GM20000 (cell line): Measurements from ENCODE around the gene DIP2C.

Experiments
- DNase-seq: peaks from one replicate; pipeline ENCODE4 v3.0.0; 2012; ENCODE audit warnings: low spot score
- TF ChIP-seq, protein P1 (sequence below): IDR thresholded peaks from 2 replicates; pipeline ENCODE4 v1.5.1; 2012; ENCODE audit warnings: mild to moderate bottlenecking, control low read depth; ENCODE audit errors: extremely low read depth, missing control alignments

The DIP2C gene

DNA sequence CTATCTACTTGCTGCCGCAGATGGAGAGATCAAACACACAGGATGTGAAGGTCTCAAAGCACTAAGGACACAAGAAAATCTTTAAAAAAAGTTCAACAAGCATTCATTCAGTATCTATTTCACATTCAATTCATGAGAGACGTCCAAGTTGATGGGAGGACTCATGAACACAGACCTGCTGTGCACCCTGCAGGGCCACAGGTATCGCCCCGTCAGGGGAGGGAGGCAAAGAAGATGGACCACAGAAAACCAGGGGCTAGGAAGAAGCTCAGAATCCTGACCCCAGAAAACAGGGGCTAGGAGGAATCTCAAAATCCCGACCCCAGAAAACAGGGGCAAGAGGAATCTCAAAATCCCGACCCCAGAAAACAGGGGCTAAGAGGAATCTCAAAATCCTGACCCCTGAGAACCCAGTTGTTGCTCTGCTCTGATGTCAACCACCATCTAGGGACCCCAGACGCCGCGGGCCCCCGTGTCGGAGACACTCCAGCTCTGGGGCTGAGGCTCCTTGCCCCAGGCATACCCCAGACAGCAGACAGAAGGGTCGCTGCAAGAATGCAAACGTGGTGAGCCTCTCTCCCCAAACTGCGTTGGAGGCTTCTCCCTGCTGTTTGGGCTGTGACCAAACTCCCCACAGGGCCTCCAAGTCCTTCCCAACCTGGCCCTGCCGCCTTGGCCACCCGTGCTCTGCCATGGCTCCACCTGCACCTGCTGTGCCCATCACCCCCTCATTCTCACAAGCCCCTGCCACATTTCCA is 197.6 kb downstream of the DIP2C start:
- DNase-seq, result no peak
- TF ChIP-seq, protein P1, sequence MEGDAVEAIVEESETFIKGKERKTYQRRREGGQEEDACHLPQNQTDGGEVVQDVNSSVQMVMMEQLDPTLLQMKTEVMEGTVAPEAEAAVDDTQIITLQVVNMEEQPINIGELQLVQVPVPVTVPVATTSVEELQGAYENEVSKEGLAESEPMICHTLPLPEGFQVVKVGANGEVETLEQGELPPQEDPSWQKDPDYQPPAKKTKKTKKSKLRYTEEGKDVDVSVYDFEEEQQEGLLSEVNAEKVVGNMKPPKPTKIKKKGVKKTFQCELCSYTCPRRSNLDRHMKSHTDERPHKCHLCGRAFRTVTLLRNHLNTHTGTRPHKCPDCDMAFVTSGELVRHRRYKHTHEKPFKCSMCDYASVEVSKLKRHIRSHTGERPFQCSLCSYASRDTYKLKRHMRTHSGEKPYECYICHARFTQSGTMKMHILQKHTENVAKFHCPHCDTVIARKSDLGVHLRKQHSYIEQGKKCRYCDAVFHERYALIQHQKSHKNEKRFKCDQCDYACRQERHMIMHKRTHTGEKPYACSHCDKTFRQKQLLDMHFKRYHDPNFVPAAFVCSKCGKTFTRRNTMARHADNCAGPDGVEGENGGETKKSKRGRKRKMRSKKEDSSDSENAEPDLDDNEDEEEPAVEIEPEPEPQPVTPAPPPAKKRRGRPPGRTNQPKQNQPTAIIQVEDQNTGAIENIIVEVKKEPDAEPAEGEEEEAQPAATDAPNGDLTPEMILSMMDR, result no peak

DNA sequence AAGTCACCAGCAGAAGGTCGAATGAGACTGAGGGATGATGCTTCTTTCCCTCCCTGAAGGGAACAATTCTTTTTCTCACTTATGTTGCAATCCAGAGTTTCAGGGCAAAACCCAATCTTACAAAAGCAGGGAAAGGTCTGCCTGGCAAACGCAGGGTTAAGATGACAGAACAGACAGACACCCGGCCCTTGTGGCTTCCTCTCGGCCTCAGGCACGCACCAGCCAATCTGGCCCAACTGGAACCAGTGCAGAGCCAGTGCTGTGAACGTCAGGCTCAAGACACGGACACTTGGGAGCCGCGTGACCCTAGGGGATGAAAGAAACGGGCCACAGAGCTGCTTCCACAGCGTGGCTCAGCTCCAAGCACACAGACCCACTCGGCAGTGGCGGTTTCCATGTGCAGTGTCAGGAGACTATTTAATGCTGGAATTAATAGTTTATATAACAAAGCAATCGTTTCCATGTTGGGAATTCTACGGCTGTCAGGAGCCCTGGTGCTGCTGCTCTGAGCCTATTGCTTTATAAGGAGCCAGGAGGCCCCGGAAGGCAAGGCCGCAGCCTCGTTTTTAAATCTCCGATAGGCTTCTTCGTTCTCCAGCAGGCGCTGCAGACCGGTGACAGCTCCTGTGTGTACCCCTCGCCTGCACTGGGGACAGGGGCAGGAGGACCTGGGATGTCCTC is 198.4 kb downstream of the DIP2C start:
- TF ChIP-seq, protein P1, result no peak
- DNase-seq, result no peak

DNA sequence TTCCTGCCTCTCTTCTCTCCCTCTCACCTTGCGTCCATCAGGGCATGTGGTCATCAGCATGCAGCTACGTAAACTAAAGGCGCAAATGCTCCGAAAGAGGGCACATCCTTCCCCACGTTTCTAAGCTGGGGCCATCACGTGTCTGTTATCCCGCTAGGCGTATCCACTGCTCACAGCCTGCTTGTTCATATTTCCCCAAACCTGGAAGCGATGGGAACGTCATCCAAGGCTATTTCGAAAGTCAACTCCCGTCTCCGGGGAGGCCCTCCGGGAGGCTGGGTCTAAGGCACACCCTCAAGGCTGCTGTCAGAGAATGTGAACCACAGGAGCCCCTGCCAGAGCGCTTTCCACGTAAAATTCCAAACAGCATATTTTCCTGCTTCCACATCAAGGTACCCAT is 199.2 kb downstream of the DIP2C start:
- no peak for DNase-seq
- TF ChIP-seq, protein P1, result no peak

DNA sequence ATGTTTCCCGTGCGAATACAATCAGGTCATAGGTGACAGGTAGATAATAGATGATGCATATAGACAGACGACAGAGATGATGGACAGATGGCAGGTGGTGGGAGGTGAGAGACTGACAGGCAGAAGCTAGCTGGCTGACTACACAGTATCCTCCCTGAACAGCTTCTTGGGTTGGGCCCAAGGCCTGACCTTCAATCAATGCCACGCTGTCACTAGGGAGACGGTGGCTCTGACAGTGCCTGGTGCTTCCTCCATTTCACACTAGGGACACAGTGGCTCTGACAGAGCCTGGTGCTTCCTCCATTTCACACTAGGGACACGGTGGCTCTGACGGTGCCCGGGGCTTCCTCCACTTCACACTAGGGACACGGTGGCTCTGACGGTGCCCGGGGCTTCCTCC is 200.1 kb downstream of the DIP2C start:
- TF ChIP-seq, protein P1, result no peak
- DNase-seq, result no peak

DNA sequence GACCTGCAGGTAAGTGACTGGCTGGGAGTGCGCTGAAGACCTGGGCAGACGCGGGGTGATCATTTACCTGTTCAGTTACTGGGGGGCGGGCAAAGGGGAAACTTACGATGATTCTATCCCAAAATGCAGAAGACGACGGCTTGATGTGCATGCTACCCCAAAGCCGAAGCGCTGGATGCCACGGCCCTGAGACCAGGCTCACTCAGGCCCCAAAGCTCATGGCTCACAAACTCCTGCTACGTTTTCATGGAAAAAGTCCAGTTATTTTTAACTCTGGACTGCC is 200.6 kb downstream of the DIP2C start:
- no peak for DNase-seq

DNA sequence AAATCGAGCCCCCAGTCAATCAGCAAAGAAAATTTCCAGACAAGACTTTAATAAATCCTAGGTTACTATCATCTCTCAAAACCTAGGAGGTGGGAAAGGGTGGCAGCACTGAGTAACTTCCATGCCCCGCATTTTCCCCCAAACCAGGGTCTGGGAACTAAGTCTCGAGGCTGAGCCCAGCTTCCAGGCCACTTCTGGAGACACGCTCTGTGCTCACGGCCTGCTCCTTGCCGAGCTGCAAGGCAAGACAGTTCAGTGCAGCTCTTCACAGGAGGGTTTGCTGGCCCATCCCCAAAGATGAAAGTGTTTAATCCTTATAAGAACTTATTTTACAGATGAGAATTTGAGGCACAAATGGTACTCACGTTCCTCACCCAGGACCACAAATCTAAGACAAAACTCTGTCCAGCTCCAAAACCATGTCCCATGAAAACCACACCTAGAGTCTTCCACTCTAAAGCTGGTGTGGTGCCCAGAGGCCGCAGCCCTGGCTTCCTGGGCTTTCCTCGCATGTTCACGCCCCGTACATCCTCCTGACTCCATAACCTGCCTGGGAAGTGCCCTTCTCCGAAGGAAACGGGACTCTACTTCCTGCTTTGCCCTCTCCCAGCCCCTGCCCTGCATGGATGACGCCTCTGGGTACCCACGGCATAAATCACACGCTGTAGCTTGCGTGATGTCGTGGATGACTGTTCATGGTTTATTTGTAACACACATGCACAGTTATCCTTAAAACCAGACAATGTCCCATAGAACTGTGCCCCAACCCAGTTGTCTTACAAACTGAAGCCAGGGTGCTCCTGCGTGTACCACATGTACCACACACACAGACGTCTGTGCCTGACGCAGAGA is 201.2 kb downstream of the DIP2C start:
- TF ChIP-seq, protein P1, result no peak
- no peak for DNase-seq

More for the DNA sequence above, 200.6 kb downstream of the DIP2C start:
- TF ChIP-seq, protein P1, result no peak
